ENCODE data around the gene GJC2.

The GJC2 gene

DNA sequence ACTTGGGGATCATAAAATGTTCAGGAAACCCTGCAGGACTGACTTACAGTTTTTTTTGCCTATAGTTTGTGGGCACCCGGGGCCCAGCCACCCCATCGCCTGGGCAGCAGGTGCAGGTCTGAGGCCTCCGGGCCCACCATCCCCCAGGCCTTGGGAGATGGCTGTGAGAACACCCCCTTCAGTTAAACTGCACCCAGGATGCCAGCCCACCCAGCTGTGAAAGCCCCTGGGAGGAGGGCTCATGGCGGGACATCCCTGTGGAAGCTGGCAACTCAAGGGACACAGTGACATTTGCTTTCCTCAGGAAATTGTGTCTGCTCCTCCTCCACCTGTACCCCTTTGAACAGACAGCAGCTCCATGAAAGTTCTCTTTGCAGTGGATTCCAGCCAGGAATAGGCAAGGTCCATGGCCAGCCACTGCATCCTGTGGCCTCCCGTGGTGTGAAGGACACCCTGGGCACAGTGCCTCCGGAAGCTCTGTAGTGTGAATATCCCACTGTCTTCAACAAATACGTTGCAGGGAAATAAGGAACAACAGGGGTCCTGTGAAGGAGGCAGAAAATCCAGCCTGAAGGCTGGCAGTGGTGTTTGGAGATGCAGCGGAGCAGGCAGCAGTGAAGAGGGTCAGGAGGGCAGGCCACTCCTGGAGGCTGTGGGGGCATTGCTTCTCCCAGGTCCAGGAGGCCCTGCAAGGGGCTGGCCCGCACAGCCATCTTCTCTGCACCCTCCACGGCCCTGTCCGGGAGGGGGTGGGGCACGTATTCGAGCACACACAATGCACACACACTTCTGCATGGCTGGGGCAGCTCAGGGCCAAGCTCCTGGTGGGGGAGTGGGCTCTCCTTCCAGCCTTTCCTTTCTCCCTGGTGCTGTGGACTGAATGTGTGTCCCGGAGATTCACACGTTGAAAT, 56.1 kb downstream of the GJC2 start:
- TF ChIP-seq TARDBP (IDR thresholded peaks at IDR 0.05) (no peak), SUZ12 (IDR thresholded peaks at IDR 0.05) (no peak), BHLHE40 (IDR thresholded peaks at IDR 0.05; ENCODE audit: borderline replicate concordance) (no peak), FOXA1 (IDR thresholded peaks at IDR 0.05) (no peak), PKNOX1 (IDR thresholded peaks at IDR 0.05) (no peak), NFRKB (IDR thresholded peaks at IDR 0.05) (no peak), ELF4 (IDR thresholded peaks at IDR 0.05) (no peak), FOXK2 (IDR thresholded peaks at IDR 0.05) (no peak), L3MBTL2 (conservative IDR thresholded peaks at IDR 0.05) (no peak), CTBP1 (IDR thresholded peaks at IDR 0.05; ENCODE audit: borderline replicate concordance) (no peak), SP1 (IDR thresholded peaks at IDR 0.05) (no peak), LEF1 (IDR thresholded peaks at IDR 0.05; ENCODE audit: borderline replicate concordance) (no peak), FOXM1 (IDR thresholded peaks at IDR 0.05; ENCODE audit: borderline replicate concordance) (no peak), ZNF384 (IDR thresholded peaks at IDR 0.05) (no peak), HDGF (IDR thresholded peaks at IDR 0.05; ENCODE audit: borderline replicate concordance) (no peak), ARNT (IDR thresholded peaks at IDR 0.05) (no peak)
- ChIA-PET POLR2A (no interaction called here), CTCF (no interaction called here)
- no peak for DNase-seq (ENCODE audit: extremely low spot score)

DNA sequence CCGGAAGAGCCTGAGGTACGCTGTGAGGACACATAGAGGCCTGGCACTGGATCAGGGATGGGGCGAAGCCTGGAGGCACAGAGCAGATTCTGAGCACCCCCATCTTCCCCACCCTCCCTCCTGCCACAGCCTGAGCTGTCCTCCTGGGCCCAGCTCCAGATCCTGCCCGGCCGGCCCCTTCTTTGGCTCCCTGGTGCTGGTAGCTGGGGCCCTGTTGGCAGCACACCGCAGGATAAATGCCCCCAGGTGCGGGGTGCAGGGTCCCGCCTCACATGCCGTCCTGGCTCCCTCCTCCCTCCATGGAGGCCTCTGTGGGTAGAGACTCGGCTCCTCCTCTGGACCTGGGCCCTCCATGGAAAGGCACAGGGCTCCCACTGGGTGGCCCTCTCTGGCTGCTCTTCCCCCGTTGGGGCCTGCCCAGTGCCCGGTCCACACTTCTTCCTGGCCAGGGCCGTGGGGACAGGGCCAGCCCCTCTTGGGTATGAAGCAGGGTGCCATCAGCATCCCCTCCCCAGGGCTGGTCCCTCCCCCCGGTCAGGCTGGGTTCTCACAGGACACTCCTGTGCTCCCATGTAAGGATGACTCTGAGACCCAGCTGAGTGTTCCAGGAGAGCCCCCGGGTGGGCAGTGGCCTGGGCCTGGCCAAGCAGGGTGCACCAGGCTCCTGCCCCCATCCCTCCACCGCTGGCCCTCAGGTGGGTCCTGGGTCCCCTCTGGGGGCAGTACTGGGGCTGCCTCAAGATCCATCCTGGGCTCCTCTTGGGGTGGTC, 57.0 kb downstream of the GJC2 start:
- ChIA-PET POLR2A (no interaction called here), CTCF (interaction anchor here (0.6 kb wide), 1 partner anchor 26 kb away, joined by 3 read pairs; no protein-coding TSS in a partner anchor)
- DNase-seq (ENCODE audit: extremely low spot score), result no peak
- TF ChIP-seq CTBP1 (IDR thresholded peaks at IDR 0.05; ENCODE audit: borderline replicate concordance) (no peak), HDGF (IDR thresholded peaks at IDR 0.05; ENCODE audit: borderline replicate concordance) (no peak), L3MBTL2 (conservative IDR thresholded peaks at IDR 0.05) (no peak), NFRKB (IDR thresholded peaks at IDR 0.05) (no peak), LEF1 (IDR thresholded peaks at IDR 0.05; ENCODE audit: borderline replicate concordance) (no peak), SP1 (IDR thresholded peaks at IDR 0.05) (no peak), ARNT (IDR thresholded peaks at IDR 0.05) (no peak), FOXA1 (IDR thresholded peaks at IDR 0.05) (no peak), ELF4 (IDR thresholded peaks at IDR 0.05) (no peak)

GRCh38 chr1:228207381-228207810, 57.7 kb downstream of the GJC2 start:
- no peak for DNase-seq (ENCODE audit: extremely low spot score)
- CTCF ChIA-PET, result no interaction called here
- POLR2A ChIA-PET, result no interaction called here
- TF ChIP-seq L3MBTL2 (conservative IDR thresholded peaks at IDR 0.05) (no peak), ARNT (IDR thresholded peaks at IDR 0.05) (no peak), LEF1 (IDR thresholded peaks at IDR 0.05; ENCODE audit: borderline replicate concordance) (no peak), FOXM1 (IDR thresholded peaks at IDR 0.05; ENCODE audit: borderline replicate concordance) (no peak), TARDBP (IDR thresholded peaks at IDR 0.05) (no peak), NFRKB (IDR thresholded peaks at IDR 0.05) (no peak), SP1 (IDR thresholded peaks at IDR 0.05) (no peak), ELF4 (IDR thresholded peaks at IDR 0.05) (no peak), PKNOX1 (IDR thresholded peaks at IDR 0.05) (no peak)

- DNase-seq (ENCODE audit: extremely low spot score), result no peak
- no peak for TF ChIP-seq ELF4 (IDR thresholded peaks at IDR 0.05)
- no peak for TF ChIP-seq ARNT (IDR thresholded peaks at IDR 0.05)
- TF ChIP-seq CTBP1 (IDR thresholded peaks at IDR 0.05; ENCODE audit: borderline replicate concordance), result no peak
- TF ChIP-seq L3MBTL2 (conservative IDR thresholded peaks at IDR 0.05), result no peak
- no peak for TF ChIP-seq SP1 (IDR thresholded peaks at IDR 0.05)
- no peak for TF ChIP-seq BHLHE40 (IDR thresholded peaks at IDR 0.05; ENCODE audit: borderline replicate concordance)
- no peak for TF ChIP-seq SUZ12 (IDR thresholded peaks at IDR 0.05)
- no peak for TF ChIP-seq TARDBP (IDR thresholded peaks at IDR 0.05)
- TF ChIP-seq FOXK2 (IDR thresholded peaks at IDR 0.05), result no peak
- ChIA-PET POLR2A (no interaction called here), CTCF (no interaction called here)
These were observed 58.4 kb downstream of the GJC2 start, which contains the start of gene OBSCN for GRCh38 chr1:228207851-228208821. Gene OBSCN, plus strand, starts transcription at chr1:228208044. Its CDS starts 3,740 bp downstream, at chr1:228211784.

- CTCF ChIA-PET, result no interaction called here
- no peak for DNase-seq (ENCODE audit: extremely low spot score)
- TF ChIP-seq NFRKB (IDR thresholded peaks at IDR 0.05), result no peak
- POLR2A ChIA-PET, result no interaction called here
These were observed 59.3 kb downstream of the GJC2 start for GRCh38 chr1:228208831-228209551.

All from HEK293T (cell line).